ENCODE data around the gene MKNK1.
"Not testable (repeated sequence)": the region's sequence is repeated elsewhere in the genome, so short reads cannot be mapped to it uniquely, and the experiment has no call there.

Gene MKNK1

DNA sequence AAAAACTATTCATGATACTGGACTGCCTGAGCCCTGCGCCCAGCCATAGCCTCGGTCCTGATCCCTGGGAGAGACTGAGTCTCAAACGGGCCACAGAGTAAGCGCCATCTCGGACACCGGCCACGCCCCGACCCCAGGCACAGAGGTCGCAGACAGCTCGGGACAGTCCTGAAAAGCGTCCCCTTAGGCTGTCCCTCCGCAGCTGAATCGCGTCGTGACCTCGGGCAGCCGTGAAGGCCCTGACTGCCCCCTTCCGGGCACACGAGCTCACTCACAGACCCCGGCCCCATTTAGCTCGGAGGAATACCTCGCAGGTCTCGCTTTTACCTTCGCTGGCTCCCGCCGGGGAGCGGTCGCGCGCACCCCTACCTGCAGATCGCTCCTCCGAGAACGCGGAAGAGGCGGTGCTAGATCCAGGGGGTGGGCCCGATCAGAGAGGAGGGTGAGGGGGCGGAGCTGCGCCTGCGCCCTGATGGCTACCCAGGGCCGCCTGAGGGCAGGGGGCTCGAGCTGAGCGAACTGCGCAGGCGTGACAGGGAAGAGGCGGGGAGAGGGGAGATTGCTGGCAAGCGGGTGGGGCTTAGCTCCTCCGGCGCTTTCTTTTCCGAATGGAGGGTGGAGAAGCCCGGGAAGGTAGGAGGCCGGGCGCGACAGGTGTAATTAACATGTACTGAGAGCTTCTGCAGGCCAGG, at the start of gene MKNK1:
Gene MKNK1 (minus strand): TSS at position 411 of the 692 bp plus-strand sequence. CDS start 20,941 bp downstream, outside the sequence.
- TF ChIP-seq, protein P1, sequence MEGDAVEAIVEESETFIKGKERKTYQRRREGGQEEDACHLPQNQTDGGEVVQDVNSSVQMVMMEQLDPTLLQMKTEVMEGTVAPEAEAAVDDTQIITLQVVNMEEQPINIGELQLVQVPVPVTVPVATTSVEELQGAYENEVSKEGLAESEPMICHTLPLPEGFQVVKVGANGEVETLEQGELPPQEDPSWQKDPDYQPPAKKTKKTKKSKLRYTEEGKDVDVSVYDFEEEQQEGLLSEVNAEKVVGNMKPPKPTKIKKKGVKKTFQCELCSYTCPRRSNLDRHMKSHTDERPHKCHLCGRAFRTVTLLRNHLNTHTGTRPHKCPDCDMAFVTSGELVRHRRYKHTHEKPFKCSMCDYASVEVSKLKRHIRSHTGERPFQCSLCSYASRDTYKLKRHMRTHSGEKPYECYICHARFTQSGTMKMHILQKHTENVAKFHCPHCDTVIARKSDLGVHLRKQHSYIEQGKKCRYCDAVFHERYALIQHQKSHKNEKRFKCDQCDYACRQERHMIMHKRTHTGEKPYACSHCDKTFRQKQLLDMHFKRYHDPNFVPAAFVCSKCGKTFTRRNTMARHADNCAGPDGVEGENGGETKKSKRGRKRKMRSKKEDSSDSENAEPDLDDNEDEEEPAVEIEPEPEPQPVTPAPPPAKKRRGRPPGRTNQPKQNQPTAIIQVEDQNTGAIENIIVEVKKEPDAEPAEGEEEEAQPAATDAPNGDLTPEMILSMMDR (IDR thresholded peaks at IDR 0.05; ENCODE audit: poor library complexity, severe bottlenecking): no peak
- Histone ChIP-seq H3K36me3 (ENCODE audit: low read depth) (peaks cover 10% of the 10 kb centered on the region), H3K27me3 (ENCODE audit: insufficient read depth, poor library complexity, severe bottlenecking) (no peaks in the 10 kb centered on the region), H3K9me3 (ENCODE audit: severe bottlenecking) (no peaks in the 10 kb centered on the region), H3K4me1 (ENCODE audit: insufficient read depth, poor library complexity, severe bottlenecking) (peaks cover 9% of the 10 kb centered on the region), H3K27ac (ENCODE audit: poor library complexity, severe bottlenecking) (peak within 1 kb of the TSS; percentile 49), H3K4me3 (ENCODE audit: severe bottlenecking) (peak within 1 kb of the TSS; percentile 57)
- ATAC-seq (ENCODE audit: low read depth) (peak; percentile 87), DNase-seq (ENCODE audit: low spot score) (peak; percentile 91)

DNA sequence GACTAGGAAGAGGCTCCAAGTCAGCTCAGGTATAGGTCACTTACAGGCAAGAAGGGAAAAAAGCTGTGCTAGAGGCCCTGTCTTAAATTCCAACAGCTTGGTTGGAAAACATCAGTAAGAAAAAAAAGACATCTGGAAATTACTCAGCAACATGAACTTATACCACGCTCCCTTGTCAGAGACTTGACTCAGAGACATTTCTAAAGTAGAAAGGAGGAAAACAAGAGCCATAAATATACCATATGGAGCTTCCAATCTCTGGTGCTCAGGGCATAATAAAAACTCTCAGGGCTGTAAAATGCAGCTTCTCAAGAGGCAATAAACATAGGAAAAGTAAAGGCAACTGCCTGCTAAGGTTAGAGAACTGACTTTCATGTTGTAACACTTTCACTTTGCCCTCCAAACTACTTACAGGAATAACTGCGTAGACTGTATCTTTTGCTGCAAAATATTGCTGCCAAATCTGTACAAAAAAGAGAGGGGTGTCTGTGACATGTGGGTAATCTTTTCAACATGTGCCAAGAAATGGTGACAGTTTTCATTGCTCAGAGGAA, 49.4 kb upstream of the MKNK1 start:
- Histone ChIP-seq H3K9me3 (ENCODE audit: severe bottlenecking) (peaks cover 10% of the 10 kb centered on the region), H3K27me3 (ENCODE audit: insufficient read depth, poor library complexity, severe bottlenecking) (no peaks in the 10 kb centered on the region), H3K4me1 (ENCODE audit: insufficient read depth, poor library complexity, severe bottlenecking) (no peaks in the 10 kb centered on the region), H3K36me3 (ENCODE audit: low read depth) (peaks cover 82% of the 10 kb centered on the region), H3K27ac (ENCODE audit: poor library complexity, severe bottlenecking) (no peak overlapping the region), H3K4me3 (ENCODE audit: severe bottlenecking) (no peak overlapping the region)
- no peak for DNase-seq (ENCODE audit: low spot score)
- TF ChIP-seq, protein P1 (IDR thresholded peaks at IDR 0.05; ENCODE audit: poor library complexity, severe bottlenecking): no peak
- no peak for ATAC-seq (ENCODE audit: low read depth)

DNA sequence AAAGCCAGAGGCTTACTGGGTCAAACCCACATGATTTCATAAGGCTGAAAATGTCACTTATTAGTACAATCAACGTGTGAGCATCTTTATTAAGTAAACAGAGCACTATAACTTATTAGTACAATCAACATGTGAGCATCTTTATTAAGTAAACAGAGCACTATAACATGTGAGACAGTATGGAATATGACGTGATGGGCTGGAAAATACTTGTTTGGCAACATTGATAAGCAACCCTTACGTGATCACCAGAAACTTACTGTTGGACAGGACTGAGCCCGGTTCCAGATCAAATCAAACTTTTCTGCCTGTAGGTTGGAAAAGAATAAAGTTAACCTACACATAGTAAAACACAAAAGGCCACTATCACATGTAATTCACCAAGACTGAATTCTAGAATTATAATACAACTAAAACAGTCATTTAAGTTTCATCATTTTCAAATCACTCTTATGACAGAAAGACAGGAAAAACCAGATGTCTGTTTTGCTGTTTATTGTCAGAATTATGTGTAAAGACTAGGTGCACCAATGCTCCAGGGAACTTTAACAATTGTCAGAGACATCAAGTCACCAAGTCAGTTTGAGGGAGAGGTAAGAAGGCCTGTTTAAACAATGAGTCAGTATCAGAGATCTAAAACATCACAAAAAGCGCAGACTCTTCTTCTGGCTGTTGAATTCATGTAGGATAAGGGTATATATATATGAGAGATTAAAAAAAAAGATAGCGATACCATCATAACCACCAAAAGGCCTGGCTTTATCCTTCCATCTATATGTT, 48.4 kb upstream of the MKNK1 start:
- TF ChIP-seq, protein P1 (IDR thresholded peaks at IDR 0.05; ENCODE audit: poor library complexity, severe bottlenecking): no peak
- no peaks in the 10 kb centered on the region for H3K27me3 ChIP-seq (ENCODE audit: insufficient read depth, poor library complexity, severe bottlenecking)
- no peaks in the 10 kb centered on the region for H3K4me1 ChIP-seq (ENCODE audit: insufficient read depth, poor library complexity, severe bottlenecking)
- no peak overlapping the region for H3K27ac ChIP-seq (ENCODE audit: poor library complexity, severe bottlenecking)
- H3K4me3 ChIP-seq (ENCODE audit: severe bottlenecking): no peak overlapping the region
- DNase-seq (ENCODE audit: low spot score) (no peak), ATAC-seq (ENCODE audit: low read depth) (no peak)
- peaks cover 10% of the 10 kb centered on the region for H3K9me3 ChIP-seq (ENCODE audit: severe bottlenecking)
- H3K36me3 ChIP-seq (ENCODE audit: low read depth): peaks cover 84% of the 10 kb centered on the region

DNA sequence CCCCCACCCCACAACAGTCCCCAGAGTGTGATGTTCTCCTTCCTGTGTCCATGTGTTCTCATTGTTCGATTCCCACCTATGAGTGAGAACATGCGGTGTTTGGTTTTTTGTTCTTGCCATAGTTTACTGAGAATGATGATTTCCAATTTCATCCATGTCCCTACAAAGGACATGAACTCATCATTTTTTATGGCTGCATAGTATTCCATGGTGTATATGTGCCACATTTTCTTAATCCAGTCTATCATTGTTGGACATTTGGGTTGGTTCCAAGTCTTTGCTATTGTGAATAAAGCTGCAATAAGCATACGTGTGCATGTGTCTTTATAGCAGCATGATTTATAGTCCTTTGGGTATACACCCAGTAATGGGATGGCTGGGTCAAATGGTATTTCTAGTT, 47.1 kb upstream of the MKNK1 start:
- Histone ChIP-seq H3K36me3 (ENCODE audit: low read depth) (peaks cover 73% of the 10 kb centered on the region), H3K9me3 (ENCODE audit: severe bottlenecking) (peaks cover 10% of the 10 kb centered on the region)
- H3K27me3 ChIP-seq (ENCODE audit: insufficient read depth, poor library complexity, severe bottlenecking); ATAC-seq (ENCODE audit: low read depth); DNase-seq (ENCODE audit: low spot score); H3K4me1 ChIP-seq (ENCODE audit: insufficient read depth, poor library complexity, severe bottlenecking); H3K27ac ChIP-seq (ENCODE audit: poor library complexity, severe bottlenecking); H3K4me3 ChIP-seq (ENCODE audit: severe bottlenecking): not testable (repeated sequence)

DNA sequence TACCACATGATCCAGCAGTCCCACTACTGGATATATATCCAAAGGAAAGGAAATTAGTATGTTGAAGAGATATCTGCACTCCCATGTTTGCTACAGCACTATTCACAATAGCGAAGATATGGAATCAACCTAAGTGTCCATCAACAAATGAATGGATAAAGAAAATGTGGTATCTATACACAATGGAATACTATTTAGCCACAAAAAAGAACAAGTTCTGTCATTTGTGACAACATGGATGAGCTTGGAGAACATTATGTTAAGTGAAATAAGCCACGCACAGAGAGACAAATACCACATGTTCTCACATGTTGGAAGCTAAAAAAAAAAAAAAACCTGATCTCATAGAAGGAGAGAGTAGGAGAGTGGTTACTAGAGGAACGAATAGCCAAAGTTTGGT, 46.4 kb upstream of the MKNK1 start:
- H3K27me3 ChIP-seq (ENCODE audit: insufficient read depth, poor library complexity, severe bottlenecking): no peaks in the 10 kb centered on the region
- no peaks in the 10 kb centered on the region for H3K4me1 ChIP-seq (ENCODE audit: insufficient read depth, poor library complexity, severe bottlenecking)
- H3K9me3 ChIP-seq (ENCODE audit: severe bottlenecking): peaks cover 10% of the 10 kb centered on the region
- H3K4me3 ChIP-seq (ENCODE audit: severe bottlenecking): no peak overlapping the region
- DNase-seq (ENCODE audit: low spot score) (no peak), ATAC-seq (ENCODE audit: low read depth) (no peak)
- H3K27ac ChIP-seq (ENCODE audit: poor library complexity, severe bottlenecking): no peak overlapping the region
- TF ChIP-seq, protein P1 (IDR thresholded peaks at IDR 0.05; ENCODE audit: poor library complexity, severe bottlenecking): no peak
- H3K36me3 ChIP-seq (ENCODE audit: low read depth): peaks cover 68% of the 10 kb centered on the region

Data from RWPE2 (cell line).